ENCODE measurements around the gene PSME3IP1. TPM values are rescaled to one million over a fixed set of nuclear protein-coding genes. Genes with fewer than 3 reads are reported as not detected.

Gene PSME3IP1
- total RNA-seq, 1 experiment from 2014 or later: 104 TPM

DNA sequence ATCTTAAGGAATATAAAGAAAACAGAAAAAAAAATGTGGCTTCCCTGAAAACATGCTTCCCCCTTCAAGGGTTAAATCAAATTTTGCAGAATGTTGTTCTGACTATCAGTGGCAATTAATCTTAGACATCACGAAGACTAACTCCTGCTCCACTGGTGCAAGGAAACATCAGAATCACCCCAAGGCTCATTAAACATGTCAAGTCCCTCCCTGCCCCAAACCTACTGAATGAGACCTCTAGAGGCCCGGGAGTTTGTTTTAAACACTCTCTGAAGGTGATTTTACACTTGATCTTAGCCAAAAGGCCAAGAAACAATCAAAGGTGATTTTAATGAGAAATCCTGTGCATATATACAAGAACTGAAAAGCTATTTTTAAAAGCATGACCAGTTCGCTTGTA, 18.3 kb downstream of the PSME3IP1 start:
- TF ChIP-seq, protein P1, sequence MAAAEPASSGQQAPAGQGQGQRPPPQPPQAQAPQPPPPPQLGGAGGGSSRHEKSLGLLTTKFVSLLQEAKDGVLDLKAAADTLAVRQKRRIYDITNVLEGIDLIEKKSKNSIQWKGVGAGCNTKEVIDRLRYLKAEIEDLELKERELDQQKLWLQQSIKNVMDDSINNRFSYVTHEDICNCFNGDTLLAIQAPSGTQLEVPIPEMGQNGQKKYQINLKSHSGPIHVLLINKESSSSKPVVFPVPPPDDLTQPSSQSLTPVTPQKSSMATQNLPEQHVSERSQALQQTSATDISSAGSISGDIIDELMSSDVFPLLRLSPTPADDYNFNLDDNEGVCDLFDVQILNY (CRISPR knock-in tag; IDR thresholded peaks at IDR 0.05): no peak
- TF ChIP-seq ZNF423 (CRISPR knock-in tag; IDR thresholded peaks at IDR 0.05): no peak
- TF ChIP-seq, protein P2, sequence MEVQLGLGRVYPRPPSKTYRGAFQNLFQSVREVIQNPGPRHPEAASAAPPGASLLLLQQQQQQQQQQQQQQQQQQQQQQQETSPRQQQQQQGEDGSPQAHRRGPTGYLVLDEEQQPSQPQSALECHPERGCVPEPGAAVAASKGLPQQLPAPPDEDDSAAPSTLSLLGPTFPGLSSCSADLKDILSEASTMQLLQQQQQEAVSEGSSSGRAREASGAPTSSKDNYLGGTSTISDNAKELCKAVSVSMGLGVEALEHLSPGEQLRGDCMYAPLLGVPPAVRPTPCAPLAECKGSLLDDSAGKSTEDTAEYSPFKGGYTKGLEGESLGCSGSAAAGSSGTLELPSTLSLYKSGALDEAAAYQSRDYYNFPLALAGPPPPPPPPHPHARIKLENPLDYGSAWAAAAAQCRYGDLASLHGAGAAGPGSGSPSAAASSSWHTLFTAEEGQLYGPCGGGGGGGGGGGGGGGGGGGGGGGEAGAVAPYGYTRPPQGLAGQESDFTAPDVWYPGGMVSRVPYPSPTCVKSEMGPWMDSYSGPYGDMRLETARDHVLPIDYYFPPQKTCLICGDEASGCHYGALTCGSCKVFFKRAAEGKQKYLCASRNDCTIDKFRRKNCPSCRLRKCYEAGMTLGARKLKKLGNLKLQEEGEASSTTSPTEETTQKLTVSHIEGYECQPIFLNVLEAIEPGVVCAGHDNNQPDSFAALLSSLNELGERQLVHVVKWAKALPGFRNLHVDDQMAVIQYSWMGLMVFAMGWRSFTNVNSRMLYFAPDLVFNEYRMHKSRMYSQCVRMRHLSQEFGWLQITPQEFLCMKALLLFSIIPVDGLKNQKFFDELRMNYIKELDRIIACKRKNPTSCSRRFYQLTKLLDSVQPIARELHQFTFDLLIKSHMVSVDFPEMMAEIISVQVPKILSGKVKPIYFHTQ (CRISPR knock-in tag; IDR thresholded peaks at IDR 0.05): no peak
- TF ChIP-seq, protein P3, sequence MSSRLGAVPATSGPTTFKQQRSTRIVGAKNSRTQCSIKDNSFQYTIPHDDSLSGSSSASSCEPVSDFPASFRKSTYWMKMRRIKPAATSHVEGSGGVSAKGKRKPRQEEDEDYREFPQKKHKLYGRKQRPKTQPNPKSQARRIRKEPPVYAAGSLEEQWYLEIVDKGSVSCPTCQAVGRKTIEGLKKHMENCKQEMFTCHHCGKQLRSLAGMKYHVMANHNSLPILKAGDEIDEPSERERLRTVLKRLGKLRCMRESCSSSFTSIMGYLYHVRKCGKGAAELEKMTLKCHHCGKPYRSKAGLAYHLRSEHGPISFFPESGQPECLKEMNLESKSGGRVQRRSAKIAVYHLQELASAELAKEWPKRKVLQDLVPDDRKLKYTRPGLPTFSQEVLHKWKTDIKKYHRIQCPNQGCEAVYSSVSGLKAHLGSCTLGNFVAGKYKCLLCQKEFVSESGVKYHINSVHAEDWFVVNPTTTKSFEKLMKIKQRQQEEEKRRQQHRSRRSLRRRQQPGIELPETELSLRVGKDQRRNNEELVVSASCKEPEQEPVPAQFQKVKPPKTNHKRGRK (CRISPR knock-in tag; IDR thresholded peaks at IDR 0.05; ENCODE audit: borderline replicate concordance): no peak
- TF ChIP-seq IRF2 (CRISPR knock-in tag; IDR thresholded peaks at IDR 0.05; ENCODE audit: borderline replicate concordance, low read depth): no peak
- no peak for TF ChIP-seq SOX15 (CRISPR knock-in tag; IDR thresholded peaks at IDR 0.05)
- no peak for TF ChIP-seq CREM (CRISPR knock-in tag; IDR thresholded peaks at IDR 0.05)
- TF ChIP-seq NFE2L1 (CRISPR knock-in tag; IDR thresholded peaks at IDR 0.05): no peak
- TF ChIP-seq, protein P4, sequence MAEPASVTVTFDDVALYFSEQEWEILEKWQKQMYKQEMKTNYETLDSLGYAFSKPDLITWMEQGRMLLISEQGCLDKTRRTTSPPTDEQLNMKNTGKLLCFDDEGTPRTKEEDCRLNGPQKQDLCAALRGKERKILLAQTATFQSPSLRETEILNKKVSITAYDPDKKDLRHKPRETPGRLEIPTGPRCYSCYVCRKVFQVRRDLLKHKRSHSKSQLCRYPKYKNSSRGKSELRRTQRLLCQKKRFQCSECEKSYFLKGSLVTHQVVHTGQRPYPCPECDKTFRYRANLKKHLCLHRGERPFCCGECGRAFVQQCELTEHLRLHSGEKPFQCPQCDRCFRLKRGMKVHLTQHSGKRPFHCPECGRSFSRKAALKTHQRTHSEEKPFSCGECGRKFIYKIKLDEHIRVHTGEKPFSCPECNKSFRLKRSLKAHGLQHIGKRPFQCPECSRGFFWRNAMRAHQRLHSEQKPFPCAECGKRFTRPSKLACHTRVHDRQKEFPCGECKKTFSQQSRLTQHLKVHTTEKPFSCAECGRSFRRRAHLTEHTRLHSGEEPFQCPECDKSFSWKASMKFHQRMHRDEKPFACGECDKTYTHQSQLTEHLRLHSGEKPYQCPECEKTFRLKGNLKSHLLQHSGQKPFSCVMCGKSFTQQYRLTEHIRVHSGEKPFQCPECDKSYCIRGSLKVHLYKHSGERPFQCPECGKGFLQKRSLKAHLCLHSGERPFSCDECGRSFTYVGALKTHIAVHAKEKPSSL (CRISPR knock-in tag; conservative IDR thresholded peaks at IDR 0.05): no peak
- no peak for TF ChIP-seq ZMAT4 (CRISPR knock-in tag; IDR thresholded peaks at IDR 0.05)
- TF ChIP-seq RELA (CRISPR knock-in tag; IDR thresholded peaks at IDR 0.05; ENCODE audit: borderline replicate concordance): no peak
- TF ChIP-seq EMX1 (CRISPR knock-in tag; IDR thresholded peaks at IDR 0.05): no peak
- TF ChIP-seq, protein P5, sequence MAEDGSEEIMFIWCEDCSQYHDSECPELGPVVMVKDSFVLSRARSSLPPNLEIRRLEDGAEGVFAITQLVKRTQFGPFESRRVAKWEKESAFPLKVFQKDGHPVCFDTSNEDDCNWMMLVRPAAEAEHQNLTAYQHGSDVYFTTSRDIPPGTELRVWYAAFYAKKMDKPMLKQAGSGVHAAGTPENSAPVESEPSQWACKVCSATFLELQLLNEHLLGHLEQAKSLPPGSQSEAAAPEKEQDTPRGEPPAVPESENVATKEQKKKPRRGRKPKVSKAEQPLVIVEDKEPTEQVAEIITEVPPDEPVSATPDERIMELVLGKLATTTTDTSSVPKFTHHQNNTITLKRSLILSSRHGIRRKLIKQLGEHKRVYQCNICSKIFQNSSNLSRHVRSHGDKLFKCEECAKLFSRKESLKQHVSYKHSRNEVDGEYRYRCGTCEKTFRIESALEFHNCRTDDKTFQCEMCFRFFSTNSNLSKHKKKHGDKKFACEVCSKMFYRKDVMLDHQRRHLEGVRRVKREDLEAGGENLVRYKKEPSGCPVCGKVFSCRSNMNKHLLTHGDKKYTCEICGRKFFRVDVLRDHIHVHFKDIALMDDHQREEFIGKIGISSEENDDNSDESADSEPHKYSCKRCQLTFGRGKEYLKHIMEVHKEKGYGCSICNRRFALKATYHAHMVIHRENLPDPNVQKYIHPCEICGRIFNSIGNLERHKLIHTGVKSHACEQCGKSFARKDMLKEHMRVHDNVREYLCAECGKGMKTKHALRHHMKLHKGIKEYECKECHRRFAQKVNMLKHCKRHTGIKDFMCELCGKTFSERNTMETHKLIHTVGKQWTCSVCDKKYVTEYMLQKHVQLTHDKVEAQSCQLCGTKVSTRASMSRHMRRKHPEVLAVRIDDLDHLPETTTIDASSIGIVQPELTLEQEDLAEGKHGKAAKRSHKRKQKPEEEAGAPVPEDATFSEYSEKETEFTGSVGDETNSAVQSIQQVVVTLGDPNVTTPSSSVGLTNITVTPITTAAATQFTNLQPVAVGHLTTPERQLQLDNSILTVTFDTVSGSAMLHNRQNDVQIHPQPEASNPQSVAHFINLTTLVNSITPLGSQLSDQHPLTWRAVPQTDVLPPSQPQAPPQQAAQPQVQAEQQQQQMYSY (CRISPR knock-in tag; IDR thresholded peaks at IDR 0.05): no peak
- no peak for TF ChIP-seq CBFB (CRISPR knock-in tag; IDR thresholded peaks at IDR 0.05; ENCODE audit: low read depth)
- TF ChIP-seq, protein P6, sequence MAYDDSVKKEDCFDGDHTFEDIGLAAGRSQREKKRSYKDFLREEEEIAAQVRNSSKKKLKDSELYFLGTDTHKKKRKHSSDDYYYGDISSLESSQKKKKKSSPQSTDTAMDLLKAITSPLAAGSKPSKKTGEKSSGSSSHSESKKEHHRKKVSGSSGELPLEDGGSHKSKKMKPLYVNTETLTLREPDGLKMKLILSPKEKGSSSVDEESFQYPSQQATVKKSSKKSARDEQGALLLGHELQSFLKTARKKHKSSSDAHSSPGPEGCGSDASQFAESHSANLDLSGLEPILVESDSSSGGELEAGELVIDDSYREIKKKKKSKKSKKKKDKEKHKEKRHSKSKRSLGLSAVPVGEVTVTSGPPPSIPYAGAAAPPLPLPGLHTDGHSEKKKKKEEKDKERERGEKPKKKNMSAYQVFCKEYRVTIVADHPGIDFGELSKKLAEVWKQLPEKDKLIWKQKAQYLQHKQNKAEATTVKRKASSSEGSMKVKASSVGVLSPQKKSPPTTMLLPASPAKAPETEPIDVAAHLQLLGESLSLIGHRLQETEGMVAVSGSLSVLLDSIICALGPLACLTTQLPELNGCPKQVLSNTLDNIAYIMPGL (CRISPR knock-in tag; IDR thresholded peaks at IDR 0.05): no peak
- Mint-ChIP-seq H3K27ac (no peak overlapping the region), H3K4me3 (no peak overlapping the region), H3K4me1 (0 out of 2 replicates have a peak, but pooled peaks cover 3% of the 10 kb centered on the region), H3K27me3 (ENCODE audit: low read depth) (no peaks in the 10 kb centered on the region), H3K36me3 (peaks cover 75% of the 10 kb centered on the region), H3K9me3 (no peaks in the 10 kb centered on the region)
- no peak for DNase-seq (ENCODE audit: low spot score)
- no peak for ATAC-seq
- ChIA-PET CTCF (interaction anchor here (0.6 to 1.0 kb wide), 3 partner anchors 70 to 83 kb away, joined by 3 to 6 read pairs (median 6); no protein-coding TSS in a partner anchor), POLR2A (no interaction called here)
